ENCODE results near the gene ROCK2.

- no peak for TF ChIP-seq CTCF (conservative IDR thresholded peaks at IDR 0.05 in 1 of 2, IDR thresholded peaks at IDR 0.05 in 1 of 2; ENCODE audit: low read depth in 1 of 2, low read length in 2 of 2)
- no peak for TF ChIP-seq EZH2 (IDR thresholded peaks at IDR 0.05; ENCODE audit: low read length, missing control alignments)
These were observed 121.6 kb downstream of the ROCK2 start for GRCh38 chr2:11222845-11223244.
